ENCODE measurements around the gene BAIAP3.

- TF ChIP-seq CTCF (conservative IDR thresholded peaks at IDR 0.05; ENCODE audit: low read depth in 2 of 2) (no peak), POLR2AphosphoS5 (IDR thresholded peaks at IDR 0.05; ENCODE audit: low read depth) (no peak), NANOG (IDR thresholded peaks at IDR 0.05; ENCODE audit: borderline replicate concordance) (no peak)
Observed at GRCh38 chr16:1286513-1287094, 46.8 kb upstream of the BAIAP3 start.

All from GM23338 (cell line).